ENCODE measurements around the gene GYS1.

GRCh38 chr19:48968179-48968661, 24.9 kb downstream of the GYS1 start:
- no peak for TF ChIP-seq ZFP30 (CRISPR knock-in tag; IDR thresholded peaks at IDR 0.05)
- TF ChIP-seq ZC3H10 (CRISPR knock-in tag; IDR thresholded peaks at IDR 0.05) = no peak
- no peak for TF ChIP-seq TOX (CRISPR knock-in tag; IDR thresholded peaks at IDR 0.05; ENCODE audit: borderline replicate concordance)
- no peak for TF ChIP-seq ARNTL (CRISPR knock-in tag; IDR thresholded peaks at IDR 0.05; ENCODE audit: borderline replicate concordance, low read depth)
- TF ChIP-seq ZFP3 (CRISPR knock-in tag; IDR thresholded peaks at IDR 0.05) = no peak
- no peak for TF ChIP-seq GLIS3 (CRISPR knock-in tag; IDR thresholded peaks at IDR 0.05)
- TF ChIP-seq, protein P1, sequence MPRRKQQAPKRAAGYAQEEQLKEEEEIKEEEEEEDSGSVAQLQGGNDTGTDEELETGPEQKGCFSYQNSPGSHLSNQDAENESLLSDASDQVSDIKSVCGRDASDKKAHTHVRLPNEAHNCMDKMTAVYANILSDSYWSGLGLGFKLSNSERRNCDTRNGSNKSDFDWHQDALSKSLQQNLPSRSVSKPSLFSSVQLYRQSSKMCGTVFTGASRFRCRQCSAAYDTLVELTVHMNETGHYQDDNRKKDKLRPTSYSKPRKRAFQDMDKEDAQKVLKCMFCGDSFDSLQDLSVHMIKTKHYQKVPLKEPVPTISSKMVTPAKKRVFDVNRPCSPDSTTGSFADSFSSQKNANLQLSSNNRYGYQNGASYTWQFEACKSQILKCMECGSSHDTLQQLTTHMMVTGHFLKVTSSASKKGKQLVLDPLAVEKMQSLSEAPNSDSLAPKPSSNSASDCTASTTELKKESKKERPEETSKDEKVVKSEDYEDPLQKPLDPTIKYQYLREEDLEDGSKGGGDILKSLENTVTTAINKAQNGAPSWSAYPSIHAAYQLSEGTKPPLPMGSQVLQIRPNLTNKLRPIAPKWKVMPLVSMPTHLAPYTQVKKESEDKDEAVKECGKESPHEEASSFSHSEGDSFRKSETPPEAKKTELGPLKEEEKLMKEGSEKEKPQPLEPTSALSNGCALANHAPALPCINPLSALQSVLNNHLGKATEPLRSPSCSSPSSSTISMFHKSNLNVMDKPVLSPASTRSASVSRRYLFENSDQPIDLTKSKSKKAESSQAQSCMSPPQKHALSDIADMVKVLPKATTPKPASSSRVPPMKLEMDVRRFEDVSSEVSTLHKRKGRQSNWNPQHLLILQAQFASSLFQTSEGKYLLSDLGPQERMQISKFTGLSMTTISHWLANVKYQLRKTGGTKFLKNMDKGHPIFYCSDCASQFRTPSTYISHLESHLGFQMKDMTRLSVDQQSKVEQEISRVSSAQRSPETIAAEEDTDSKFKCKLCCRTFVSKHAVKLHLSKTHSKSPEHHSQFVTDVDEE (CRISPR knock-in tag; IDR thresholded peaks at IDR 0.05) = no peak
- TF ChIP-seq ZNF565 (CRISPR knock-in tag; conservative IDR thresholded peaks at IDR 0.05; ENCODE audit: low read depth) = no peak
- TF ChIP-seq PPARA (CRISPR knock-in tag; IDR thresholded peaks at IDR 0.05; ENCODE audit: borderline replicate concordance) = no peak
- TF ChIP-seq ESRRG (CRISPR knock-in tag; IDR thresholded peaks at IDR 0.05) = no peak
